GM12878 (cell line): ENCODE measurements around the gene NPRL2. TPM values are rescaled to one million over a fixed set of nuclear protein-coding genes. Genes with fewer than 3 reads are reported as not detected.

Experiments
- ATAC-seq: fragments of 200-7000 bp; cut with Tn5 transposase; 3 replicates; pipeline ENCODE4 v1.9.1; 2020; ENCODE audit warnings: mild to moderate bottlenecking, moderate library complexity
- BruUV-seq: library from RNA; stranded (reverse); fragments of 400-500 nt; replicated peaks from 2 replicates; lab custom pipeline; 2021; lab: Mats Ljungman, UMichigan
- CTCF ChIA-PET: fragments of 300-600 bp; sonication (Branson Sonifier 250); formaldehyde crosslinking; extraction: SDS; loops from one replicate; lab custom pipeline; 2021; ENCODE audit warnings: inconsistent platforms; lab: Yijun Ruan, JAX
- POLR2A ChIA-PET: fragments of 350-600 bp; formaldehyde crosslinking; extraction: SDS; loops from one replicate; lab custom pipeline; 2021; ENCODE audit warnings: inconsistent platforms; lab: Charles Lee
- RAD21 ChIA-PET: fragments of 300-600 bp; sonication (Branson Sonifier 250); formaldehyde crosslinking; loops from one replicate; lab custom pipeline; 2023; ENCODE audit warnings: antibody characterized with exemption; ENCODE audit not compliant: unreplicated experiment; lab: Charles Lee
- SMC1A ChIA-PET: fragments of 300-600 bp; sonication (Branson Sonifier 250); formaldehyde crosslinking; loops from one replicate; lab custom pipeline; 2023; ENCODE audit not compliant: unreplicated experiment, uncharacterized antibody; lab: Charles Lee
- DNase-seq: peaks from one replicate; pipeline ENCODE4 v3.0.0-alpha.2; 2011; ENCODE audit warnings: low read depth, low spot score
- FAIRE-seq: peaks from 3 replicates; lab custom pipeline; 2011; peaks lifted over from hg19 to GRCh38; lab: Jason Lieb, UNC
- H2AFZ ChIP-seq: 2 replicates; pipeline ENCODE4 v1.6.0; 2011; ENCODE audit warnings: low read depth, low read length, control low read depth; ENCODE audit not compliant: control insufficient read depth
- H3K27ac ChIP-seq: 2 replicates; pipeline ENCODE4 v1.5.1; 2011; ENCODE audit warnings: control low read depth; ENCODE audit not compliant: control insufficient read depth, insufficient read depth
- H3K27me3 ChIP-seq, 2 experiments: replicated peaks in 1 of 2; 2 replicates each; pipeline versions ENCODE4 v1.6.0 to v1.6.1; 2011; ENCODE audit warnings: low read length in 1 of 2; ENCODE audit not compliant: control insufficient read depth in 2 of 2, insufficient read depth in 2 of 2
- H3K36me3 ChIP-seq, 2 experiments: 2 replicates each; pipeline ENCODE4 v1.5.1; 2011; ENCODE audit warnings: low read length in 1 of 2; ENCODE audit not compliant: control insufficient read depth in 2 of 2, insufficient read depth in 2 of 2
- H3K4me1 ChIP-seq: 2 replicates; pipeline ENCODE4 v1.6.1; 2011; ENCODE audit warnings: mild to moderate bottlenecking, low read length, moderate library complexity, mixed read lengths; ENCODE audit not compliant: control insufficient read depth, insufficient read depth
- H3K4me2 ChIP-seq: 2 replicates; pipeline ENCODE4 v1.6.0; 2011; ENCODE audit warnings: control low read depth; ENCODE audit not compliant: control insufficient read depth, insufficient read depth
- H3K4me3 ChIP-seq: fragments of 200-600 bp; sonication (generic); 2 replicates; pipeline ENCODE4 v1.5.1; 2016
- H3K79me2 ChIP-seq: 2 replicates; pipeline ENCODE4 v1.6.0; 2011; ENCODE audit warnings: low read length; ENCODE audit not compliant: control insufficient read depth, insufficient read depth
- H3K9ac ChIP-seq: 2 replicates; pipeline ENCODE4 v1.8.0; 2011; ENCODE audit warnings: low read length, control low read depth, mixed read lengths; ENCODE audit not compliant: control insufficient read depth, insufficient read depth
- H3K9me3 ChIP-seq: replicated peaks from 3 replicates; pipeline ENCODE4 v1.5.1; 2011; ENCODE audit warnings: mild to moderate bottlenecking, low read length; ENCODE audit not compliant: control insufficient read depth, insufficient read depth
- H4K20me1 ChIP-seq: 2 replicates; pipeline ENCODE4 v1.6.0; 2011; ENCODE audit not compliant: control insufficient read depth, insufficient read depth
- ATF2 ChIP-seq: IDR thresholded peaks from 2 replicates; pipeline ENCODE4 v1.6.1; 2012; ENCODE audit warnings: low read length, inconsistent platforms
- CBFB ChIP-seq: IDR thresholded peaks from 2 replicates; pipeline ENCODE4 v1.6.1; 2016; ENCODE audit warnings: antibody characterized with exemption, low read depth
- CBX3 ChIP-seq: fragments of 200-600 bp; sonication (generic); IDR thresholded peaks from 2 replicates; pipeline ENCODE4 v1.6.1; 2016; ENCODE audit warnings: low read depth, borderline replicate concordance
- CREB1 ChIP-seq: IDR thresholded peaks from 2 replicates; pipeline ENCODE4 v1.6.1; 2012; ENCODE audit warnings: low read depth, mild to moderate bottlenecking, inconsistent platforms
- CREM ChIP-seq: IDR thresholded peaks from 2 replicates; pipeline ENCODE4 v1.6.1; 2014; ENCODE audit warnings: antibody characterized with exemption, low read depth
- CTCF ChIP-seq, 3 experiments: IDR thresholded peaks in 2 of 3; conservative IDR thresholded peaks in 1 of 3; 2 replicates each; pipeline ENCODE4 v1.5.1; 2011; ENCODE audit warnings: low read depth in 3 of 3, low read length in 3 of 3, mild to moderate bottlenecking in 3 of 3, control low read depth in 2 of 3, moderate library complexity in 2 of 3, inconsistent platforms in 1 of 3, mixed read lengths in 1 of 3; ENCODE audit not compliant: control insufficient read depth in 2 of 3, insufficient read depth in 1 of 3; ENCODE audit errors: extremely low read depth in 1 of 3
- DPF2 ChIP-seq: fragments of 450-650 bp; IDR thresholded peaks from 2 replicates; pipeline ENCODE4 v1.6.1; 2017; ENCODE audit warnings: mild to moderate bottlenecking
- ELK1 ChIP-seq: IDR thresholded peaks from 2 replicates; pipeline ENCODE4 v1.6.1; 2012; ENCODE audit warnings: low read depth, low read length, improper control_type of control experiment
- IRF3 ChIP-seq: fragments of 450-650 bp; IDR thresholded peaks from 2 replicates; pipeline ENCODE4 v1.6.1; 2014; ENCODE audit warnings: mild to moderate bottlenecking
- KDM1A ChIP-seq: fragments of 200-600 bp; sonication (generic); IDR thresholded peaks from 2 replicates; pipeline ENCODE4 v1.6.1; 2016; ENCODE audit warnings: borderline replicate concordance
- NR2C2 ChIP-seq: IDR thresholded peaks from 2 replicates; pipeline ENCODE4 v1.6.1; 2011; ENCODE audit warnings: borderline replicate concordance, low read depth; ENCODE audit not compliant: control insufficient read depth, insufficient read length
- RAD21 ChIP-seq: IDR thresholded peaks from 2 replicates; pipeline ENCODE4 v1.6.1; 2011; ENCODE audit warnings: mild to moderate bottlenecking, low read depth, low read length, moderate library complexity; ENCODE audit not compliant: insufficient read depth
- SRF ChIP-seq, 2 experiments: IDR thresholded peaks; 2 replicates each; pipeline ENCODE4 v1.6.1; 2011; ENCODE audit warnings: low read depth in 2 of 2, low read length in 2 of 2, mild to moderate bottlenecking in 1 of 2, moderate library complexity in 1 of 2
- TAF1 ChIP-seq: IDR thresholded peaks from 2 replicates; pipeline ENCODE4 v1.6.1; 2011; ENCODE audit warnings: mild to moderate bottlenecking, low read depth, low read length, borderline replicate concordance
- ZNF592 ChIP-seq: fragments of 450-650 bp; IDR thresholded peaks from 2 replicates; pipeline ENCODE4 v1.6.1; 2017; ENCODE audit warnings: mild to moderate bottlenecking, moderate library complexity
- WGBS: methylation state at CpG from one replicate; pipeline ENCODE4 v1.1.6; 2016; ENCODE audit warnings: low lambda C conversion rate; ENCODE audit not compliant: insufficient replicate concordance, insufficient coverage; ENCODE audit errors: missing lambda C conversion rate; 5-methylcytosine and 5-hydroxymethylcytosine counted together
- in situ Hi-C: fragments of 300-500 bp; cut with MboI; formaldehyde crosslinking; loops from 9 replicates; pipeline ENCODE4 v1.14.3; 2018; ENCODE audit warnings: mixed read lengths
- intact Hi-C: fragments of 100-400 bp; cut with micrococcal nuclease; formaldehyde crosslinking; loops from one replicate; pipeline ENCODE4 v1.14.2; 2022; ENCODE audit not compliant: unreplicated experiment
- polyA plus RNA-seq, 11 experiments: library from polyadenylated mRNA; depleted of rRNA in 4 of 11; unstranded in 6 of 11; stranded (reverse) in 5 of 11; fragments of >200 nt; fragmentation: Nextera tagmentation in 4 of 11; fragmentation: Illumina TruSeq in 1 of 11; extraction: Ambion mirVana in 4 of 11; extraction: Trizol in 1 of 11; gene quantifications; 1 replicate in 1 of 11; 2 replicates in 10 of 11; pipeline versions ENCODE4 v1.2.1 to v1.2.3, GENCODE V29; 2011 to 2016; ENCODE audit warnings: inconsistent platforms in 2 of 11, missing spikeins in 2 of 11, low read depth in 1 of 11
- total RNA-seq, 4 experiments: library from RNA; depleted of rRNA in 3 of 4; stranded (reverse); fragments of >200 nt in 3 of 4; fragmentation: Illumina TruSeq in 1 of 4; extraction: Trizol in 1 of 4; gene quantifications; 2 replicates each; pipeline versions ENCODE4 v1.2.1 to v1.2.3, GENCODE V29; 2013 to 2021

Gene NPRL2
- total and polyA plus RNA-seq, 10 of the 15 experiments (the other 5 are each of a cell fraction or from before 2014, with no cell fraction given), result 17.8 to 54.2 (median 32.9) TPM

- H3K27me3 ChIP-seq, result no peaks in the 10 kb centered on the region; a peak in 3 of 4 replicates
- intact Hi-C loops (no loop called here), in situ Hi-C loops (no loop called here)
- no peak overlapping the region for H3K27ac ChIP-seq
- no peak overlapping the region for H3K9ac ChIP-seq
- SMC1A ChIA-PET, result no interaction called here
- 20% methylated on average over 14 of the region's 14 CpGs for WGBS
- H3K4me1 ChIP-seq, result peaks cover 1% of the 10 kb centered on the region; the same call in 1 of the 2 replicates
- no peak overlapping the region for H3K4me2 ChIP-seq
- RAD21 ChIA-PET, result interaction anchor here (1.3 kb wide), 1 partner anchor 172 kb away, joined by 6 read pairs; no protein-coding TSS in a partner anchor
- 0 out of 3 replicates have a peak, but pooled peaks have one; percentile 13 for ATAC-seq
- no peaks in the 10 kb centered on the region for H3K9me3 ChIP-seq
- no peaks in the 10 kb centered on the region for H3K79me2 ChIP-seq
- no peak overlapping the region for H2AFZ ChIP-seq
- H4K20me1 ChIP-seq, result no peaks in the 10 kb centered on the region
- no TSS peak for BruUV-seq
- DNase-seq, result no peak
- POLR2A ChIA-PET, result no interaction called here
- no peak overlapping the region for H3K4me3 ChIP-seq
- no peaks in the 10 kb centered on the region for H3K36me3 ChIP-seq
- FAIRE-seq, result no peak
- CTCF ChIA-PET, result interaction anchor here (0.7 kb wide), 1 partner anchor 172 kb away, joined by 3 read pairs; no protein-coding TSS in a partner anchor
- TF ChIP-seq NR2C2, result no peak
- no peak for TF ChIP-seq DPF2
- no peak for TF ChIP-seq TAF1
- TF ChIP-seq CBX3, result no peak
- TF ChIP-seq ELK1, result no peak
- no peak for TF ChIP-seq ATF2
- no peak for TF ChIP-seq ZNF592
- no peak for TF ChIP-seq CBFB
- TF ChIP-seq SRF (IDR thresholded peaks at IDR 0.05; ENCODE audit: low read depth in 2 of 2, low read length in 2 of 2), result no peak
- no peak for TF ChIP-seq IRF3
- 0 out of 6 replicates have a peak, but pooled peaks of 1 of the 3 experiments have one; percentile 7 for TF ChIP-seq CTCF (IDR thresholded peaks at IDR 0.05 in 2 of 3, conservative IDR thresholded peaks at IDR 0.05 in 1 of 3; ENCODE audit: control insufficient read depth in 2 of 3, extremely low read depth in 1 of 3, insufficient read depth in 1 of 3, low read depth in 3 of 3, low read length in 3 of 3)
- TF ChIP-seq CREM, result no peak
- TF ChIP-seq CREB1, result no peak
- no peak for TF ChIP-seq KDM1A
- TF ChIP-seq RAD21, result 0 out of 2 replicates have a peak, but pooled peaks have one; percentile 8
Observed at GRCh38 chr3:50370594-50370993, 20.0 kb upstream of the NPRL2 start.
